ENCODE results near the gene ARHGEF3.

Gene ARHGEF3

GRCh38 chr3:56812754-56813652, 11.3 kb upstream of the ARHGEF3 start:
- TF ChIP-seq, protein P1, sequence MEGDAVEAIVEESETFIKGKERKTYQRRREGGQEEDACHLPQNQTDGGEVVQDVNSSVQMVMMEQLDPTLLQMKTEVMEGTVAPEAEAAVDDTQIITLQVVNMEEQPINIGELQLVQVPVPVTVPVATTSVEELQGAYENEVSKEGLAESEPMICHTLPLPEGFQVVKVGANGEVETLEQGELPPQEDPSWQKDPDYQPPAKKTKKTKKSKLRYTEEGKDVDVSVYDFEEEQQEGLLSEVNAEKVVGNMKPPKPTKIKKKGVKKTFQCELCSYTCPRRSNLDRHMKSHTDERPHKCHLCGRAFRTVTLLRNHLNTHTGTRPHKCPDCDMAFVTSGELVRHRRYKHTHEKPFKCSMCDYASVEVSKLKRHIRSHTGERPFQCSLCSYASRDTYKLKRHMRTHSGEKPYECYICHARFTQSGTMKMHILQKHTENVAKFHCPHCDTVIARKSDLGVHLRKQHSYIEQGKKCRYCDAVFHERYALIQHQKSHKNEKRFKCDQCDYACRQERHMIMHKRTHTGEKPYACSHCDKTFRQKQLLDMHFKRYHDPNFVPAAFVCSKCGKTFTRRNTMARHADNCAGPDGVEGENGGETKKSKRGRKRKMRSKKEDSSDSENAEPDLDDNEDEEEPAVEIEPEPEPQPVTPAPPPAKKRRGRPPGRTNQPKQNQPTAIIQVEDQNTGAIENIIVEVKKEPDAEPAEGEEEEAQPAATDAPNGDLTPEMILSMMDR (IDR thresholded peaks at IDR 0.05; ENCODE audit: insufficient read depth, low read length, poor library complexity, severe bottlenecking), result no peak
- DNase-seq (ENCODE audit: extremely low read depth, insufficient read length), result no peak
- H3K27me3 ChIP-seq (replicated peaks; ENCODE audit: control insufficient read depth, insufficient read depth, low read length), result no peaks in the 10 kb centered on the region
- H3K36me3 ChIP-seq (ENCODE audit: control insufficient read depth, insufficient read depth, low read length), result no peaks in the 10 kb centered on the region
- no peak overlapping the region for H3K4me3 ChIP-seq (replicated peaks; ENCODE audit: low read depth, low read length)

DNA sequence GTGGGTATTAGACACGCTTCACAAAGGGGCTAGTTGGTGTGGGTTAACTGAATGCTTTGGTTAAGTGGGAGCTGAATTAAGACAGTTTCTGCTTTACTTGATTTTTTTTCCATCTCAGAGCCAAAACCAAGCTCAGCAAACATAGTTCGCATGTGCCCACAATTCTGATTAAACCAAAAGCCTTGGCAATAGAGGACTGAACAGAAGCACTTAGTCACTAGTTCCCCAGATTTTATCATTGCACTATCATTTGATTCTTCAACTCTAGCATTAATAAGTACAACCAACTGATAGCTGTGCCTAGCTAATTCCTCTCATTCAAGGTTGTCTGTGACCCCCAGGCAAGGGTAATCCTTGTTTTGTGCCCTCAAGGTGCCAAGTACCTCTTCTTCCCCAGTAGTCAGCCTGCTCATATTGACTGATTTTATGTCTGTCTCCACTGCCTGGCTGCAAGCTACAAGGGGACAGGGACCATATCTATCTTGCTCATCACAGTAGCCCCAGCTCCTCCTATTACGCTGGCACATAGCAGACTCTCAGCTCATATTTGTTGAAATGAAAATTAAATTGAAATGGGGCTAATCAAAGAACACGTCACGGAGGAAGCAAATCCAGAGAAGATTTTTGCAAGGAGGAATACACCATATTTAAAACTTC, 9.9 kb upstream of the ARHGEF3 start:
- Histone ChIP-seq H3K4me3 (replicated peaks; ENCODE audit: low read depth, low read length) (no peak overlapping the region), H3K36me3 (ENCODE audit: control insufficient read depth, insufficient read depth, low read length) (no peaks in the 10 kb centered on the region), H3K27me3 (replicated peaks; ENCODE audit: control insufficient read depth, insufficient read depth, low read length) (no peaks in the 10 kb centered on the region)
- no peak for DNase-seq (ENCODE audit: extremely low read depth, insufficient read length)
- TF ChIP-seq, protein P1 (IDR thresholded peaks at IDR 0.05; ENCODE audit: insufficient read depth, low read length, poor library complexity, severe bottlenecking), result no peak

- TF ChIP-seq, protein P1 (IDR thresholded peaks at IDR 0.05; ENCODE audit: insufficient read depth, low read length, poor library complexity, severe bottlenecking), result no peak
- Histone ChIP-seq H3K4me3 (replicated peaks; ENCODE audit: low read depth, low read length) (no peak overlapping the region), H3K27me3 (replicated peaks; ENCODE audit: control insufficient read depth, insufficient read depth, low read length) (no peaks in the 10 kb centered on the region), H3K36me3 (ENCODE audit: control insufficient read depth, insufficient read depth, low read length) (no peaks in the 10 kb centered on the region)
- DNase-seq (ENCODE audit: extremely low read depth, insufficient read length), result no peak
Observed at GRCh38 chr3:56810577-56811545, 9.1 kb upstream of the ARHGEF3 start.

DNA sequence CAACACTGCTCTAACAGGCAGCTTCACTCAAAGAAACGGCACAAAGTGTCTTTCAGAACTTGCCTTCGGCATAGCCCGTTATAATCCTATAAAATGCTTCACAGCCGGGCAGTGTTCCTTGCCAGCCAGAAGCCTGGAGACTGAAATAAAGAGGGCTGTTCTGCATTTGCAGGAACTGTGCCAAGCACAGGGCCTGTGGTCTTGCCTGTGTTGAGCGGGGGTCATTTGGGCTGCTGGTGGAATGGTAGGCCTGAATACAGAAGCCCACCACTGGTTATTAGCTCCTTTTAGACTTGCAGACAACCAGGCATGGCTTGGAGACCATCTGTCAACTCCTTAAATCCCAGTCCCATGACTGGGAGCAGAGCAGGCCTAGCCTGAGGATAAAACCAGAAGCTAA, 4.7 kb upstream of the ARHGEF3 start:
- H3K4me3 ChIP-seq (replicated peaks; ENCODE audit: low read depth, low read length), result no peak overlapping the region
- no peaks in the 10 kb centered on the region for H3K27me3 ChIP-seq (replicated peaks; ENCODE audit: control insufficient read depth, insufficient read depth, low read length)
- TF ChIP-seq, protein P1 (IDR thresholded peaks at IDR 0.05; ENCODE audit: insufficient read depth, low read length, poor library complexity, severe bottlenecking), result no peak
- no peaks in the 10 kb centered on the region for H3K36me3 ChIP-seq (ENCODE audit: control insufficient read depth, insufficient read depth, low read length)
- no peak for DNase-seq (ENCODE audit: extremely low read depth, insufficient read length)

DNA sequence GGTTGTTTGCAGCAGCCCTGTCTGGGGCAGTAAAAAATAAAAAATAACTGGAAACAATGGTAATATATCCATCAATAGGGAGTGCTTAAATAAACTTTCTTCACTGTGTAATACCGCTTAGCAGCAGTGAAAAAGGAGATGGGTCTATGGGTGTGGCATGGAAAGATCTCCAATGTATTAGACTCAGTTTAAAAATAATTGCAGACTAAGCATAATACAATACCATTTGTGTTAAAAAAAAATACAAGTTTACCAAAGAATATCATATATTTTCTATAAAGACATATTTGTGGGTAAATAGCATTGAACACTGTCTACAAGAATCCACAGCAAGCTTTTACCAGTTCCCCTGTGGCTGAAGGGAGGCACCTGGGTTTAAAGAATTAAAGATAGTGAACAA, 1.0 kb upstream of the ARHGEF3 start:
- DNase-seq (ENCODE audit: extremely low read depth, insufficient read length), result no peak
- Histone ChIP-seq H3K27me3 (replicated peaks; ENCODE audit: control insufficient read depth, insufficient read depth, low read length) (no peaks in the 10 kb centered on the region), H3K4me3 (replicated peaks; ENCODE audit: low read depth, low read length) (no peak overlapping the region), H3K36me3 (ENCODE audit: control insufficient read depth, insufficient read depth, low read length) (no peaks in the 10 kb centered on the region)
- TF ChIP-seq, protein P1 (IDR thresholded peaks at IDR 0.05; ENCODE audit: insufficient read depth, low read length, poor library complexity, severe bottlenecking), result no peak
